M059J (cell line): ENCODE data around the gene SLC43A1. TPM values are rescaled to one million over a fixed set of nuclear protein-coding genes. Genes with fewer than 3 reads are reported as not detected.

Source experiments
- DNase-seq: peaks from one replicate; pipeline ENCODE4 v3.0.0-alpha.2; 2012; ENCODE audit warnings: low read depth
- total RNA-seq: library from RNA; depleted of rRNA; stranded (reverse); fragments of >200 nt; shearing (Covaris generic); gene quantifications from 2 replicates; pipeline ENCODE4 v1.2.3, GENCODE V29; 2014

The SLC43A1 gene
- total RNA-seq, 1 experiment from 2014 or later, result 6.9 TPM

DNA sequence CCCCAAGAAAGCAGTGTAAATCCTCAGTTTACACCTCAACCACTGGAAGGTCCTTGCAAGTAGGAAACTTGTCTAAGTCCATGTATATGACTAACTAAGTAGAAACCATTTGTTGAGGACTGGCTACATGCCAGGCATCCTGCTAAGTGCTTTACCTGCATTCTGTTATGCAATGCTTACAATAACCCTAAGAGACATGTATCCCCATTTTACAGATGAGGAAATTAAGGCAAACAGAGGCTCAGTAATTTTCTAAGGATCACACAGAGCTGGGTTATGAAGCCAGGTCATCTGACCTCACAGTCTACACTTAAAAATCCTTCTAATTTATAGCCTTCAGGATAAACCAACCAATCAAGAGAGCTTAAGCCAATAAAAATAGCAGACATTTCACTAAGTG, 13.5 kb upstream of the SLC43A1 start:
- no peak for DNase-seq

GRCh38 chr11:57527056-57527631, 11.6 kb upstream of the SLC43A1 start:
- DNase-seq, result peak; percentile 53

DNA sequence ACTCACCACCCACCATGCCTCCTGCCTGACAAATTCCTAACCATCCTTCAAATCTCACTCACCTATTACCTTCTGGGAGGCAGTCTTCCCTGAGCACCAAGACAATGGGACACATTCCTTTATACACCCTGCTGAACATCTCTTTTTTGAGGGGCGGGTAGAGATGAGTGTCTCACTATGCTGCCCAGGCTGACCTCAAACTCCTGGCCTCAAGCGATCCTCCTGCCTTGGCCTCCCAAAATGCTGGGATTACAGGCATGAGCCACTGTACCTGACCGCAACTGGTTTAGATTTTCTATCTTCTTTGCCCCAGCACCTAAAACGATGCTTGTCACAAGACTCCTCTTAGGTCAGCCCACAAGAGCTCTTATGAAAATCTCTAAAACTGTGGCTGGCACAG, 7.9 kb upstream of the SLC43A1 start:
- no peak for DNase-seq

GRCh38 chr11:57521116-57521515, 5.6 kb upstream of the SLC43A1 start:
- no peak for DNase-seq

DNA sequence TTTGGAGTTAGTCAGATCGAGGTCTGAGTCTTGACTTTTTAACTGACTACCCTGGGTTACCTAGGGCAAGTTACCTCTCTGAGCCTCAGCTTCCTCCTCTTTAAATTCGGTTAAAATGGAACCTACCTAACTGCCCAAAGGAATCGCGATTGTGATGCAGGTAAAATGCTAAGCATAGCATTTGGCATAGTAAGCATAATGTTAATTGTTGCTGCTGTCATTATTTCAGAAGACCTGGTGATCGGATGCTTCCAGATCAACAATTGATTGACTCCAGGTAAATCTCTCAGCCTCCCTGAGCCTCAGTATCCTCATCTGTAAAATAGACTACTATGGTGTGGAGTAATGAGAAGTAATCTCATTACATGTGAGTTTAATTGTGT, 550 bp upstream of the SLC43A1 start:
- no peak for DNase-seq

GRCh38 chr11:57514538-57515331, 767 bp downstream of the SLC43A1 start:
- DNase-seq, result peak; percentile 55

- DNase-seq, result peak; percentile 55
Measured at GRCh38 chr11:57513911-57514537, 1.5 kb downstream of the SLC43A1 start.

DNA sequence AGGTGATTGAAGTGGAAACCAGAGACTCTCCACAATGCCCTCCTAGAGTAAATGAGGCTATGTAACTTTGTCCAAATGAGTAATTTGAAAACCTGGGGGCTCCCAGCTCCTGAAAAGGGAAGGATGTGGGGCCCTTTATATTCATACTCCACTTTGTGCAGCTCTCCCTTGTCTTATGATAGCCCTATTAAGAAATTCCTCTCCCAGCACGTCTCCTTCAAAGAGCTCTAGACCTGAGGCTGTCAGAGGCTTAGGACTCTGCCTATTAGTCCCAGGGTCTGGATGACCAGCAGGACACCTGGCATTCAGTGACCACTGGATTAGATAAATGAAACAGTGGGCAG, 2.1 kb downstream of the SLC43A1 start:
- DNase-seq, result no peak

GRCh38 chr11:57512646-57513451, 2.7 kb downstream of the SLC43A1 start:
- DNase-seq, result no peak

- DNase-seq, result no peak
Measured at GRCh38 chr11:57511741-57512430, 3.6 kb downstream of the SLC43A1 start.

DNA sequence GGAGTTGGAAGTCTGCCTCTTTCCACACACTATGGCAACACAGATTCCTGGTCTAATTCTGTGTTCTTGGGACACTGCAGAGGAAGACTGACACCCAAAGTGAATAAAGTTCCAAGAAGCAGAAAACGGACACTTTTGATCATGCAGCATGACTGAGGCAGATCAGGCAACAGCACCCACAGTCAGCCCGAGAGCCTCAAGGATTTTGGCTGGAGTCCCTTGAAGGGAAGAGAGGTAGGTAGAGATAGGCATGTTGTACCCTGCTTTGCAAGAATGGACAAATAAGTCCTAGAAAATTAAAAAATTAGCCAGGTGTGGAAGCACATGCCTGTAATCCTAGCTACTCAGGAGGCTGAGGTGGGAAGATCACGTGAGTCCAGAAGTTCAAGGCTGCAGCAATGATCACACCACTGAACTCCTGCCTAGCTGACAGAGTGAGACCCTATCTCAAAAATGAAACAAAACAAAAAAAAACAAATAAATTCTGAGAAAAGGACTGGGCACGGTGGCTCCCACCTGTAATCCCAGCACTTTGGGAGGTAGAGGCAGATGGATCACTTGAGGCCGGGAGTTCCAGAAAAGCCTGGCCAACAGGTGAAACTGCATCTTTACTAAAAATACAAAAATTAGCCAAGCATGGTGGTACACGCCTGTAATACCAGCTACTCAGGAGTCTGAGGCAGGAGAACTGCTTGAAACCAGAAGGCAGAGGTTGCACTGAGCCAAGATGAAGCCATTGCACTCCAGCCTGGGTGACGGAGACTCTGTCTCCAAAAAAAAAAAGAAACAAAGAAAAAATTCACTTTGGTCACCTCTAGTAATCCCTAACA, 6.9 kb downstream of the SLC43A1 start:
- DNase-seq, result no peak

DNA sequence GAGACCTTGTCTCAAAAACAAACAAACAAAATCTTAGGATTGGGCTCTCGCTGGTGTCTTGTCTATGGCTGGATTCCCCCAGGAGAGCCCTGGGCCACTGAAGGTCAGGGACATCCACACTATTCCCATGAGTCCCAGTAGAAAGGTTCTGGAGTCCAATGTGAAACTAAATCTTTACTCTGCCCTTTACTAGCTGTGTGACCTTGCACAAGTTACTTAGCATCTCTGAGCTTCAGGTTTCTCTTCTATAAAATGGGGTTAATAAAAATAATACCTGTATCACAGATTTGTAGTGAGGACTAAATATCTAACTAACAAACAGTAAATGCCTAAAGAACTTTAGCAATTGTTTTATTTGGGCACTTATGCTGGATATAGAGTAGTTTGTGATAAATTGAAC, 9.0 kb downstream of the SLC43A1 start:
- no peak for DNase-seq

- no peak for DNase-seq
Measured at GRCh38 chr11:57504511-57504910, 11.0 kb downstream of the SLC43A1 start.

- no peak for DNase-seq
Measured at GRCh38 chr11:57502870-57503269, 12.6 kb downstream of the SLC43A1 start.

DNA sequence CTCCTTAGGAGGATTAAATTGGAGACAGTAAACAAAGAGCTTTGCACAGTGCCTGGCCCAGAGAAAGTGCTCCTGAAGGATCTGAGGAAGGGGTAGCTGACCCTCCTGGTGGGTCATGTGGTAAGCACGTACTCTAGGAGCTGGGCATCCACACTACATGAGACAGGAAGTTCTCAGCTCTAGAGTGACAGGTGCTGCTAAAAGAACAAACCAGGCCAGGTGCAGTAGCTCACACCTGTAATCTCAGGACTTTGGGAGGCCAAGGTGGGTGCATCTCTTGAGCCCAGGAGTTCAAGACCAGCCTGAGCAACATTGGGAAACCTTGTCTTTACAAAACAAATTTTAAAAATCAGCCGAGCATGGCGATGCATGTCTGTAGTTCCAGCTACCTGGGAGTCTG, 13.1 kb downstream of the SLC43A1 start:
- no peak for DNase-seq

DNA sequence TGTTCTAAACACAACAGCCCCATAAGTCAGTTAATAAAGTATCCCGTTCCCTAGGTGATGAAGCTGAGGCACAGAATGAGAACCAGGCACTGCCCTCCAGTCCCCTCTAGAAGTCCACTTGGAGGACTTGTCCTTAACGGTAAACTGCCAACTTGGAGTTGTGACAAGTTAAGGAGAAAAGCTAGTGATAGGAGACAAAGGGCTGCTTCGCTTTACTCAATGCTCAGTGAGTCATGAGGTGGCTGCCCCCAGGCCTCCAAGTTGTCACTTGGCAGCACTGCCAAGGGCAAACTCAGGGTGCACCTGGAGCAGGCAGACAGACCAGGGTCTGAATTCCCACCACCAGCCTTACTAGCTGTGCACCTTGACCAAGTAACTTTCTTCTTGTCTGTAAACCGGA, 13.5 kb downstream of the SLC43A1 start:
- DNase-seq, result peak; percentile 79

GRCh38 chr11:57500926-57501325, 14.6 kb downstream of the SLC43A1 start:
- no peak for DNase-seq

- DNase-seq, result no peak
Measured at GRCh38 chr11:57500515-57500914, 15.0 kb downstream of the SLC43A1 start.

DNA sequence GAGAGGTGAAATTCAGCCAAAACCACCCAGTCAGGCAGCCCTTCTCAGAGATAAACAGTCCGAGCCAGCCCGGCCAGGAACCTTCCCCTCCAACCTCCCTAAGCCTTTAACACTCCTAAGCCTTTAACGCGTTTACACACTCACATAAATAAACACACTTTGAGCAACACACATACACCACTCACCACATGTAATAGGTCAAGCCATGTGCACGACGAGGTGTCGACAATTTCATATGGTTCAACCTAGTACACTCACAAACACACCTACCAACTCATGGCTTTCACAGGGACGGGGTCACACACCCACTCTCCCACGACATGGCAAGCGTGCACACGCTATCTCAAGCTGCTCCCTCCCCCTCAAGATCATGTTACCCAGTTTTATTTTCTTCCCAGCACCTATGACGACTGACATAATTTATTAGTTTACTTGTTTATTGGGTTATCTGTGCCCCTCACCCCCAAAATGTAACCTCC, 15.5 kb downstream of the SLC43A1 start:
- no peak for DNase-seq

GRCh38 chr11:57499413-57499982, 16.0 kb downstream of the SLC43A1 start:
- DNase-seq, result peak; percentile 85
